Measurements from ENCODE around the gene SGCA.
A peak's percentile ranks its signal among the peaks of the same experiment; 100 is the strongest.

SGCA gene

DNA sequence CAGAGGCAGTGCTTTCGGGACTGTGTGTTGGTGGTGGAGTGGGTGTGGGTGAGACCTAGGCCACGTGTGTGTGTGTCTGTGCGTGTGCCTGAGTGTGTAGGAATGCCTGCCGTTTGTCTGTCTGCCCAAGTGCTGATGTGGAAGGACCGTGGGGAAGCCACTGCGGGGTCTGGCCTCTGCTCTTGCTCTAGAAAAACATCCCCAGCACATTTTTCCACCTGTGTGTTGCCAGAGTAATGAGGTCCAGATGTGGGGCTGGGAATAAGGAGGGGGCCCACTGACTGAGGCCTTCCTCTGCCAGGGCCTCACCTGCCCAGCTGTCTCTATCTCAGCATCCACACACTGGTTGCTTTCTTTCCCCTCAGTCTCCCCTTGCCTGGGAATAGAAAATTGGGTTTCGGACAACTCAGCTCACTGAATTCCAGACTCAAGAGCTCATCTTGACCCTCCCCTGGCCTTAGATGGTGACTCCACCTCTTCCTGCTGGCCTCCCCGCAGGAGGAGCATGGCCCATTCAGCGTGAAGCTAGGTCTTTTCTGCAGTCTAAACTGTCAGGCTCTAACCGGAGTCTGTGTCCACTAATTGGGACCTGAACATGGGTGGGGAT lies 7.6 kb downstream of the SGCA start (continued):
- TF ChIP-seq, protein P1, sequence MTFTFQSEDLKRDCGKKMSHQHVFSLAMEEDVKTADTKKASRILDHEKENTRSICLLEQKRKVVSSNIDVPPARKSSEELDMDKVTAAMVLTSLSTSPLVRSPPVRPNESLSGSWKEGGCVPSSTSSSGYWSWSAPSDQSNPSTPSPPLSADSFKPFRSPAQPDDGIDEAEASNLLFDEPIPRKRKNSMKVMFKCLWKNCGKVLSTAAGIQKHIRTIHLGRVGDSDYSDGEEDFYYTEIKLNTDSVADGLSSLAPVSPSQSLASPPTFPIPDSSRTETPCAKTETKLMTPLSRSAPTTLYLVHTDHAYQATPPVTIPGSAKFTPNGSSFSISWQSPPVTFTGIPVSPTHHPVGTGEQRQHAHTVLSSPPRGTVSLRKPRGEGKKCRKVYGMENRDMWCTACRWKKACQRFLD (tag by site-specific recombination; IDR thresholded peaks at IDR 0.05) = no peak
- TF ChIP-seq KLF7 (tag by site-specific recombination; IDR thresholded peaks at IDR 0.05; ENCODE audit: borderline replicate concordance) = no peak
- TF ChIP-seq, protein P2, sequence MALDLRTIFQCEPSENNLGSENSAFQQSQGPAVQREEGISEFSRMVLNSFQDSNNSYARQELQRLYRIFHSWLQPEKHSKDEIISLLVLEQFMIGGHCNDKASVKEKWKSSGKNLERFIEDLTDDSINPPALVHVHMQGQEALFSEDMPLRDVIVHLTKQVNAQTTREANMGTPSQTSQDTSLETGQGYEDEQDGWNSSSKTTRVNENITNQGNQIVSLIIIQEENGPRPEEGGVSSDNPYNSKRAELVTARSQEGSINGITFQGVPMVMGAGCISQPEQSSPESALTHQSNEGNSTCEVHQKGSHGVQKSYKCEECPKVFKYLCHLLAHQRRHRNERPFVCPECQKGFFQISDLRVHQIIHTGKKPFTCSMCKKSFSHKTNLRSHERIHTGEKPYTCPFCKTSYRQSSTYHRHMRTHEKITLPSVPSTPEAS (tag by site-specific recombination; IDR thresholded peaks at IDR 0.05) = no peak
- TF ChIP-seq ZNF792 (tag by site-specific recombination; IDR thresholded peaks at IDR 0.05) = no peak
- no peak for TF ChIP-seq ZNF2 (tag by site-specific recombination; IDR thresholded peaks at IDR 0.05)
- TF ChIP-seq, protein P3, sequence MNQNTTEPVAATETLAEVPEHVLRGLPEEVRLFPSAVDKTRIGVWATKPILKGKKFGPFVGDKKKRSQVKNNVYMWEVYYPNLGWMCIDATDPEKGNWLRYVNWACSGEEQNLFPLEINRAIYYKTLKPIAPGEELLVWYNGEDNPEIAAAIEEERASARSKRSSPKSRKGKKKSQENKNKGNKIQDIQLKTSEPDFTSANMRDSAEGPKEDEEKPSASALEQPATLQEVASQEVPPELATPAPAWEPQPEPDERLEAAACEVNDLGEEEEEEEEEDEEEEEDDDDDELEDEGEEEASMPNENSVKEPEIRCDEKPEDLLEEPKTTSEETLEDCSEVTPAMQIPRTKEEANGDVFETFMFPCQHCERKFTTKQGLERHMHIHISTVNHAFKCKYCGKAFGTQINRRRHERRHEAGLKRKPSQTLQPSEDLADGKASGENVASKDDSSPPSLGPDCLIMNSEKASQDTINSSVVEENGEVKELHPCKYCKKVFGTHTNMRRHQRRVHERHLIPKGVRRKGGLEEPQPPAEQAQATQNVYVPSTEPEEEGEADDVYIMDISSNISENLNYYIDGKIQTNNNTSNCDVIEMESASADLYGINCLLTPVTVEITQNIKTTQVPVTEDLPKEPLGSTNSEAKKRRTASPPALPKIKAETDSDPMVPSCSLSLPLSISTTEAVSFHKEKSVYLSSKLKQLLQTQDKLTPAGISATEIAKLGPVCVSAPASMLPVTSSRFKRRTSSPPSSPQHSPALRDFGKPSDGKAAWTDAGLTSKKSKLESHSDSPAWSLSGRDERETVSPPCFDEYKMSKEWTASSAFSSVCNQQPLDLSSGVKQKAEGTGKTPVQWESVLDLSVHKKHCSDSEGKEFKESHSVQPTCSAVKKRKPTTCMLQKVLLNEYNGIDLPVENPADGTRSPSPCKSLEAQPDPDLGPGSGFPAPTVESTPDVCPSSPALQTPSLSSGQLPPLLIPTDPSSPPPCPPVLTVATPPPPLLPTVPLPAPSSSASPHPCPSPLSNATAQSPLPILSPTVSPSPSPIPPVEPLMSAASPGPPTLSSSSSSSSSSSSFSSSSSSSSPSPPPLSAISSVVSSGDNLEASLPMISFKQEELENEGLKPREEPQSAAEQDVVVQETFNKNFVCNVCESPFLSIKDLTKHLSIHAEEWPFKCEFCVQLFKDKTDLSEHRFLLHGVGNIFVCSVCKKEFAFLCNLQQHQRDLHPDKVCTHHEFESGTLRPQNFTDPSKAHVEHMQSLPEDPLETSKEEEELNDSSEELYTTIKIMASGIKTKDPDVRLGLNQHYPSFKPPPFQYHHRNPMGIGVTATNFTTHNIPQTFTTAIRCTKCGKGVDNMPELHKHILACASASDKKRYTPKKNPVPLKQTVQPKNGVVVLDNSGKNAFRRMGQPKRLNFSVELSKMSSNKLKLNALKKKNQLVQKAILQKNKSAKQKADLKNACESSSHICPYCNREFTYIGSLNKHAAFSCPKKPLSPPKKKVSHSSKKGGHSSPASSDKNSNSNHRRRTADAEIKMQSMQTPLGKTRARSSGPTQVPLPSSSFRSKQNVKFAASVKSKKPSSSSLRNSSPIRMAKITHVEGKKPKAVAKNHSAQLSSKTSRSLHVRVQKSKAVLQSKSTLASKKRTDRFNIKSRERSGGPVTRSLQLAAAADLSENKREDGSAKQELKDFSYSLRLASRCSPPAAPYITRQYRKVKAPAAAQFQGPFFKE (tag by site-specific recombination; IDR thresholded peaks at IDR 0.05; ENCODE audit: borderline replicate concordance) = no peak
- no peak for TF ChIP-seq ZNF677 (tag by site-specific recombination; IDR thresholded peaks at IDR 0.05)
- TF ChIP-seq, protein P4, sequence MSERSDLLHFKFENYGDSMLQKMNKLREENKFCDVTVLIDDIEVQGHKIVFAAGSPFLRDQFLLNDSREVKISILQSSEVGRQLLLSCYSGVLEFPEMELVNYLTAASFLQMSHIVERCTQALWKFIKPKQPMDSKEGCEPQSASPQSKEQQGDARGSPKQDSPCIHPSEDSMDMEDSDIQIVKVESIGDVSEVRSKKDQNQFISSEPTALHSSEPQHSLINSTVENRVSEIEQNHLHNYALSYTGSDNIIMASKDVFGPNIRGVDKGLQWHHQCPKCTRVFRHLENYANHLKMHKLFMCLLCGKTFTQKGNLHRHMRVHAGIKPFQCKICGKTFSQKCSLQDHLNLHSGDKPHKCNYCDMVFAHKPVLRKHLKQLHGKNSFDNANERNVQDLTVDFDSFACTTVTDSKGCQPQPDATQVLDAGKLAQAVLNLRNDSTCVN (tag by site-specific recombination; optimal IDR thresholded peaks at IDR 0.05) = no peak
- no peak for TF ChIP-seq ZFP3 (tag by site-specific recombination; IDR thresholded peaks at IDR 0.05; ENCODE audit: low read depth)
- TF ChIP-seq ZNF48 (tag by site-specific recombination; IDR thresholded peaks at IDR 0.05) = no peak
- TF ChIP-seq ZNF223 (tag by site-specific recombination; IDR thresholded peaks at IDR 0.05) = no peak
- TF ChIP-seq ZNF701 (tag by site-specific recombination; IDR thresholded peaks at IDR 0.05) = no peak
- TF ChIP-seq, protein P5, sequence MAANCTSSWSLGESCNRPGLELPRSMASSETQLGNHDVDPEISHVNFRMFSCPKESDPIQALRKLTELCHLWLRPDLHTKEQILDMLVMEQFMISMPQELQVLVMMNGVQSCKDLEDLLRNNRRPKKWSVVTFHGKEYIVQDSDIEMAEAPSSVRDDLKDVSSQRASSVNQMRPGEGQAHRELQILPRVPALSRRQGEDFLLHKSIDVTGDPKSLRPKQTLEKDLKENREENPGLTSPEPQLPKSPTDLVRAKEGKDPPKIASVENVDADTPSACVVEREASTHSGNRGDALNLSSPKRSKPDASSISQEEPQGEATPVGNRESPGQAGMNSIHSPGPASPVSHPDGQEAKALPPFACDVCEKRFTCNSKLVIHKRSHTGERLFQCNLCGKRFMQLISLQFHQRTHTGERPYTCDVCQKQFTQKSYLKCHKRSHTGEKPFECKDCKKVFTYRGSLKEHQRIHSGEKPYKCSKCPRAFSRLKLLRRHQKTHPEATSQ (tag by site-specific recombination; IDR thresholded peaks at IDR 0.05) = no peak
- TF ChIP-seq ZNF112 (tag by site-specific recombination; IDR thresholded peaks at IDR 0.05) = no peak
- TF ChIP-seq ZNF558 (tag by site-specific recombination; IDR thresholded peaks at IDR 0.05) = no peak
- TF ChIP-seq ZBTB20 (tag by site-specific recombination; IDR thresholded peaks at IDR 0.05) = no peak
- TF ChIP-seq ZNF335 (tag by site-specific recombination; conservative IDR thresholded peaks at IDR 0.05) = peak; percentile 69
- no peak for TF ChIP-seq ZNF624 (tag by site-specific recombination; IDR thresholded peaks at IDR 0.05)
- 0 out of 2 replicates have a peak, but pooled peaks have one; percentile 31 for TF ChIP-seq ZNF600 (tag by site-specific recombination; IDR thresholded peaks at IDR 0.05)
- TF ChIP-seq EGR2 (tag by site-specific recombination; IDR thresholded peaks at IDR 0.05; ENCODE audit: low read depth) = peak; percentile 83
- no peak for TF ChIP-seq KLF10 (tag by site-specific recombination; IDR thresholded peaks at IDR 0.05)
- no peak for TF ChIP-seq ZBTB1 (tag by site-specific recombination; IDR thresholded peaks at IDR 0.05)
- TF ChIP-seq, protein P6, sequence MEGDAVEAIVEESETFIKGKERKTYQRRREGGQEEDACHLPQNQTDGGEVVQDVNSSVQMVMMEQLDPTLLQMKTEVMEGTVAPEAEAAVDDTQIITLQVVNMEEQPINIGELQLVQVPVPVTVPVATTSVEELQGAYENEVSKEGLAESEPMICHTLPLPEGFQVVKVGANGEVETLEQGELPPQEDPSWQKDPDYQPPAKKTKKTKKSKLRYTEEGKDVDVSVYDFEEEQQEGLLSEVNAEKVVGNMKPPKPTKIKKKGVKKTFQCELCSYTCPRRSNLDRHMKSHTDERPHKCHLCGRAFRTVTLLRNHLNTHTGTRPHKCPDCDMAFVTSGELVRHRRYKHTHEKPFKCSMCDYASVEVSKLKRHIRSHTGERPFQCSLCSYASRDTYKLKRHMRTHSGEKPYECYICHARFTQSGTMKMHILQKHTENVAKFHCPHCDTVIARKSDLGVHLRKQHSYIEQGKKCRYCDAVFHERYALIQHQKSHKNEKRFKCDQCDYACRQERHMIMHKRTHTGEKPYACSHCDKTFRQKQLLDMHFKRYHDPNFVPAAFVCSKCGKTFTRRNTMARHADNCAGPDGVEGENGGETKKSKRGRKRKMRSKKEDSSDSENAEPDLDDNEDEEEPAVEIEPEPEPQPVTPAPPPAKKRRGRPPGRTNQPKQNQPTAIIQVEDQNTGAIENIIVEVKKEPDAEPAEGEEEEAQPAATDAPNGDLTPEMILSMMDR (tag by site-specific recombination; IDR thresholded peaks at IDR 0.05) = no peak
- TF ChIP-seq ZNF473 (tag by site-specific recombination; IDR thresholded peaks at IDR 0.05) = no peak
- no peak for TF ChIP-seq ZNF394 (tag by site-specific recombination; IDR thresholded peaks at IDR 0.05; ENCODE audit: borderline replicate concordance)
- TF ChIP-seq ZSCAN16 (tag by site-specific recombination; IDR thresholded peaks at IDR 0.05) = no peak
- no peak for TF ChIP-seq ZNF785 (tag by site-specific recombination; IDR thresholded peaks at IDR 0.05)
- no peak for TF ChIP-seq ZNF629 (tag by site-specific recombination; IDR thresholded peaks at IDR 0.05)
- TF ChIP-seq ZNF214 (tag by site-specific recombination; IDR thresholded peaks at IDR 0.05; ENCODE audit: borderline replicate concordance) = no peak
